Stimulated activated CD8-positive, alpha-beta memory T cell treated with anti-CD3 and anti-CD28 coated beads, Interleukin-7, amount 100 ng/mL, for 4 hours (primary cell): ENCODE results near the gene SLC22A17.
A peak's percentile ranks its signal among the peaks of the same experiment; 100 is the strongest.
"Not testable (repeated sequence)": the region's sequence is repeated elsewhere in the genome, so short reads cannot be mapped to it uniquely, and the experiment has no call there.

Experiments used
- DNase-seq, 2 donors: peaks; one replicate each; pipeline ENCODE4 v3.0.0-alpha.2; 2020; ENCODE audit warnings: low read depth in 2 of 2

Gene SLC22A17

GRCh38 chr14:23352506-23353432 is at the start of gene SLC22A17:
TSS of gene SLC22A17 (minus strand) at chr14:23352887.
- peak; percentile 14 to 38 for DNase-seq

- no peak for DNase-seq
These were observed 48.6 kb upstream of the SLC22A17 start for GRCh38 chr14:23401291-23401690.

GRCh38 chr14:23400496-23401149 is 47.9 kb upstream of the SLC22A17 start:
- not testable (repeated sequence) for DNase-seq

GRCh38 chr14:23399591-23399990 is 46.9 kb upstream of the SLC22A17 start:
- DNase-seq = no peak

- no peak for DNase-seq
These were observed 46.4 kb upstream of the SLC22A17 start for GRCh38 chr14:23399136-23399535.

- no peak for DNase-seq
These were observed 45.7 kb upstream of the SLC22A17 start for GRCh38 chr14:23398348-23398747.

GRCh38 chr14:23396781-23397407 is 44.2 kb upstream of the SLC22A17 start:
- DNase-seq = no peak

- no peak for DNase-seq
These were observed 43.4 kb upstream of the SLC22A17 start for GRCh38 chr14:23396126-23396525.

GRCh38 chr14:23392613-23393012 is 39.9 kb upstream of the SLC22A17 start:
- DNase-seq = no peak

GRCh38 chr14:23389871-23390270 is 37.2 kb upstream of the SLC22A17 start:
- DNase-seq = not testable (repeated sequence)

GRCh38 chr14:23389396-23389795 is 36.7 kb upstream of the SLC22A17 start:
- DNase-seq = no peak

GRCh38 chr14:23388996-23389395 is 36.3 kb upstream of the SLC22A17 start:
- no peak for DNase-seq

GRCh38 chr14:23387916-23388882 is 35.5 kb upstream of the SLC22A17 start:
- DNase-seq = no peak

GRCh38 chr14:23386999-23387398 is 34.3 kb upstream of the SLC22A17 start:
- no peak for DNase-seq

- not testable (repeated sequence) for DNase-seq
These were observed 33.6 kb upstream of the SLC22A17 start for GRCh38 chr14:23386266-23386657.

- DNase-seq = no peak
These were observed 33.1 kb upstream of the SLC22A17 start for GRCh38 chr14:23385642-23386265.

GRCh38 chr14:23385244-23385641 is 32.6 kb upstream of the SLC22A17 start:
- DNase-seq = no peak

GRCh38 chr14:23384364-23385080 is 31.8 kb upstream of the SLC22A17 start:
- no peak for DNase-seq

- DNase-seq = no peak
These were observed 30.2 kb upstream of the SLC22A17 start for GRCh38 chr14:23382731-23383440.

GRCh38 chr14:23382276-23382675 is 29.6 kb upstream of the SLC22A17 start:
- no peak for DNase-seq
